ENCODE measurements around the gene DNAJC5G.

DNA sequence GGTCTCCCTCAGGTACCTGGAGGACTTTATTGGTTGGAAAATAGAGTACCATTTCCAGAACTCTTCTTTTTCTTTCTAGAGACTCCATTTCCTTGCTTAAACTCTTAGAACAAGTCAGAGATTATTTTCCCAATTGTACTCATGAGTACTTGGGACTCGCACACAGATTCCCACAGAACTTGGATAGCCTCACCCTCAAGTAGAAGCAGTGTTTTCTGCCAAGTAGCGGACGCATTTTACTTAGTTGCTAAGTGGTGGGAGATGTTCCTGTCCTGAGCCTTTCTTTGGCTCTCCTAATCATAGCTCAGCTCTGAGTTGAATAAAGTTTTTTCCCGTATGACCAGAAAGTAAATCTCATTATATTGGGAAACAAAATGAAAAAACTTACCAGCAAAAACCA is 29.6 kb upstream of the DNAJC5G start:
- TF ChIP-seq CTCF (IDR thresholded peaks at IDR 0.05; ENCODE audit: insufficient read depth, low read depth, low read length) (no peak), EZH2 (IDR thresholded peaks at IDR 0.05; ENCODE audit: insufficient read depth, low read length) (no peak)

Measured in astrocyte (in vitro differentiated cells and primary cell).